Testis (tissue), 3 donors: ENCODE results near the gene ANKRD33B. TPM values are rescaled to one million over a fixed set of nuclear protein-coding genes. Genes with fewer than 3 reads are reported as not detected.

Source experiments
- DNase-seq: peaks from one replicate; pipeline ENCODE4 v3.0.0-alpha.2; 2019
- H3K27ac ChIP-seq, 2 donors: fragments of 200-600 bp; sonication (generic); one replicate each; pipeline ENCODE4 v1.5.1; 2019
- H3K27me3 ChIP-seq: fragments of 200-600 bp; sonication (generic); one replicate; pipeline ENCODE4 v1.5.1; 2019
- H3K36me3 ChIP-seq: fragments of 200-600 bp; sonication (generic); one replicate; pipeline ENCODE4 v1.5.1; 2017; ENCODE audit warnings: low read depth; ENCODE audit errors: missing control alignments
- H3K4me1 ChIP-seq: fragments of 200-600 bp; sonication (generic); one replicate; pipeline ENCODE4 v1.5.1; 2019
- H3K4me3 ChIP-seq, 2 donors: fragments of 200-600 bp; sonication (generic); one replicate each; pipeline ENCODE4 v1.5.1; 2017 to 2019
- H3K9me3 ChIP-seq: fragments of 200-600 bp; sonication (generic); one replicate; pipeline ENCODE4 v1.5.1; 2017
- POLR2A ChIP-seq: fragments of 450-650 bp; IDR thresholded peaks from one replicate; pipeline ENCODE4 v1.6.1; 2017; ENCODE audit warnings: antibody characterized with exemption, mild to moderate bottlenecking, moderate library complexity
- WGBS, 2 donors: methylation state at CpG; one replicate each; pipeline ENCODE4 v1.1.5; 2018; 5-methylcytosine and 5-hydroxymethylcytosine counted together
- intact Hi-C: fragments of 100-400 bp; cut with DNase I; formaldehyde crosslinking; loops from one replicate; pipeline ENCODE4 v1.15.1; 2023; ENCODE audit warnings: low total_unique reads
- polyA plus RNA-seq: library from polyadenylated mRNA; stranded (reverse); fragments of 350-450 nt; fragmentation: Illumina TruSeq; extraction: RNeasy Lipid Tissue Mini Kit (QIAGEN cat#74804); gene quantifications from one replicate; pipeline ENCODE4 v1.2.3, GENCODE V29; 2014; ENCODE audit warnings: low read depth, low replicate concordance; ENCODE audit not compliant: insufficient read depth
- total RNA-seq, 2 donors: library from RNA; depleted of rRNA; stranded (reverse); fragments of >200 nt; gene quantifications; one replicate each; pipeline ENCODE4 v1.2.3, GENCODE V29; 2016
- TF ChIP-seq, protein P1 (sequence below), 3 experiments: fragments of 450-650 bp in 2 of 3; fragments of 200-600 bp in 1 of 3; sonication (generic) in 1 of 3; IDR thresholded peaks; one replicate each; pipeline ENCODE4 v1.5.1; 2016 to 2019; ENCODE audit warnings: antibody characterized with exemption in 3 of 3, mild to moderate bottlenecking in 2 of 3, moderate library complexity in 1 of 3

The ANKRD33B gene
- total and polyA plus RNA-seq, 3 donors from 2014 or later = 3.7 to 5.8 (median 5.6) TPM

GRCh38 chr5:10665799-10666198 lies 101.9 kb downstream of the ANKRD33B start:
- TF ChIP-seq, protein P1, sequence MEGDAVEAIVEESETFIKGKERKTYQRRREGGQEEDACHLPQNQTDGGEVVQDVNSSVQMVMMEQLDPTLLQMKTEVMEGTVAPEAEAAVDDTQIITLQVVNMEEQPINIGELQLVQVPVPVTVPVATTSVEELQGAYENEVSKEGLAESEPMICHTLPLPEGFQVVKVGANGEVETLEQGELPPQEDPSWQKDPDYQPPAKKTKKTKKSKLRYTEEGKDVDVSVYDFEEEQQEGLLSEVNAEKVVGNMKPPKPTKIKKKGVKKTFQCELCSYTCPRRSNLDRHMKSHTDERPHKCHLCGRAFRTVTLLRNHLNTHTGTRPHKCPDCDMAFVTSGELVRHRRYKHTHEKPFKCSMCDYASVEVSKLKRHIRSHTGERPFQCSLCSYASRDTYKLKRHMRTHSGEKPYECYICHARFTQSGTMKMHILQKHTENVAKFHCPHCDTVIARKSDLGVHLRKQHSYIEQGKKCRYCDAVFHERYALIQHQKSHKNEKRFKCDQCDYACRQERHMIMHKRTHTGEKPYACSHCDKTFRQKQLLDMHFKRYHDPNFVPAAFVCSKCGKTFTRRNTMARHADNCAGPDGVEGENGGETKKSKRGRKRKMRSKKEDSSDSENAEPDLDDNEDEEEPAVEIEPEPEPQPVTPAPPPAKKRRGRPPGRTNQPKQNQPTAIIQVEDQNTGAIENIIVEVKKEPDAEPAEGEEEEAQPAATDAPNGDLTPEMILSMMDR (IDR thresholded peaks at IDR 0.05) = no peak
- TF ChIP-seq POLR2A = no peak
- DNase-seq = no peak
- no peaks in the 10 kb centered on the region for H3K9me3 ChIP-seq
- H3K4me1 ChIP-seq = peaks cover 3% of the 10 kb centered on the region
- intact Hi-C loops = no loop called here
- no peaks in the 10 kb centered on the region for H3K36me3 ChIP-seq
- H3K27ac ChIP-seq = no peak overlapping the region
- 95 to 96% methylated on average over 8 to 9 of the region's 9 CpGs for WGBS, 2 donors
- H3K27me3 ChIP-seq = no peaks in the 10 kb centered on the region
- H3K4me3 ChIP-seq = no peak overlapping the region

GRCh38 chr5:10666531-10667299 lies 102.8 kb downstream of the ANKRD33B start:
- no peaks in the 10 kb centered on the region for H3K36me3 ChIP-seq
- H3K27me3 ChIP-seq = no peaks in the 10 kb centered on the region
- TF ChIP-seq, protein P1 (IDR thresholded peaks at IDR 0.05) = no peak
- no peak for TF ChIP-seq POLR2A
- intact Hi-C loops = no loop called here
- no peak overlapping the region for H3K27ac ChIP-seq
- H3K4me1 ChIP-seq = peaks cover 3% of the 10 kb centered on the region
- H3K4me3 ChIP-seq = no peak overlapping the region
- 89 to 94% methylated on average over 7 of the region's 7 CpGs for WGBS, 2 donors
- no peak for DNase-seq
- no peaks in the 10 kb centered on the region for H3K9me3 ChIP-seq

GRCh38 chr5:10667431-10668057 lies 103.7 kb downstream of the ANKRD33B start:
- H3K27me3 ChIP-seq = no peaks in the 10 kb centered on the region
- DNase-seq = no peak
- no peaks in the 10 kb centered on the region for H3K36me3 ChIP-seq
- peaks cover 3% of the 10 kb centered on the region for H3K4me1 ChIP-seq
- no peak overlapping the region for H3K27ac ChIP-seq
- intact Hi-C loops = no loop called here
- no peak overlapping the region for H3K4me3 ChIP-seq
- WGBS, 2 donors = 79 to 92% methylated on average over 6 of the region's 6 CpGs
- H3K9me3 ChIP-seq = no peaks in the 10 kb centered on the region
- TF ChIP-seq, protein P1 (IDR thresholded peaks at IDR 0.05) = no peak
- TF ChIP-seq POLR2A = no peak

DNA sequence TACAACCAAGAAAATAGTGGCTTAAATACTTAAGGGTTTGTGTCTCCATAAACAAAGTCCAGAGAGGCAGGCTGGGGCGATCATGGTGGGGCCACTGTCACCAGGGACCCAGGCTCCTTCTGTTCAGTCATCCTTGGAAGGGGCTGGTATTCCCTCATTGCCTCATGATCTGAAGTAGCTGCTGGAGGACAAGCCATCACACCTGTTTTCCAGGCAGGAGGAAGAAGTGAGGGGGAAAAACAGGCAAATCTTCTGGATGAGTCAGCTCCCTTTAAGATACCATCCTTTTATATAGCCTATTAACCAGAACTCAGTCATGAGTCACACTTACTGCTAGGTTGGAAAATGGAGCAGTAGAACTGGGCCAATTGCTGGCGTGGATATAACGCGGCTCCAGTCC lies 104.8 kb downstream of the ANKRD33B start:
- H3K36me3 ChIP-seq = no peaks in the 10 kb centered on the region
- peaks cover under 1% of the 10 kb centered on the region for H3K4me1 ChIP-seq
- H3K9me3 ChIP-seq = no peaks in the 10 kb centered on the region
- no peaks in the 10 kb centered on the region for H3K27me3 ChIP-seq
- no peak overlapping the region for H3K27ac ChIP-seq
- H3K4me3 ChIP-seq = no peak overlapping the region
- intact Hi-C loops = no loop called here
- DNase-seq = no peak
- WGBS, 2 donors = 88 to 91% methylated on average over 4 of the region's 4 CpGs
- TF ChIP-seq, protein P1 (IDR thresholded peaks at IDR 0.05) = no peak
- no peak for TF ChIP-seq POLR2A
